ENCODE results near the gene TKFC. TPM values are rescaled to one million over a fixed set of nuclear protein-coding genes. Genes with fewer than 3 reads are reported as not detected.
A peak's percentile ranks its signal among the peaks of the same experiment; 100 is the strongest.

TKFC gene
- total RNA-seq, 1 donor from 2014 or later, result 75.8 TPM

DNA sequence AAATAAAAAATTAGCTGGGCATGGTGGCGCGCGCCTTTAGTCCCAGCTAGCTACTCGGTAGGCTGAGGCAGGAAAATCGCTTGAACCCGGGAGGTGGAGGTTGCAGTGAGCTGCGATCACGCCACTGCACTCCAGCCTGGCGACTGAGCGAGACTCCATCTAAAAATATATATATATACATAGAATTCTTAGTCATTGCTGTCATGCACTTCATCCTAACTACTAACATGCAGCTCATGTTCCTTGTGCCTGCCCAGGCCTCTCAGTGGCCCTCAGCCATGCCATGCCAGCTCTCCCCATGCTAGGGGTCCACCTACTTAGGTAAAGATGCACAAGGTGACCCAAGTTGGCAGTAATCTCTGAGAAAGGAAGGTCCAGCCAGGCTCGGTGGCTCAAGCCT, 25.5 kb downstream of the TKFC start:
- no peak overlapping the region for H3K4me3 Mint-ChIP-seq
- no peaks in the 10 kb centered on the region for H3K27me3 Mint-ChIP-seq (ENCODE audit: low read depth)
- TF ChIP-seq, protein P1, sequence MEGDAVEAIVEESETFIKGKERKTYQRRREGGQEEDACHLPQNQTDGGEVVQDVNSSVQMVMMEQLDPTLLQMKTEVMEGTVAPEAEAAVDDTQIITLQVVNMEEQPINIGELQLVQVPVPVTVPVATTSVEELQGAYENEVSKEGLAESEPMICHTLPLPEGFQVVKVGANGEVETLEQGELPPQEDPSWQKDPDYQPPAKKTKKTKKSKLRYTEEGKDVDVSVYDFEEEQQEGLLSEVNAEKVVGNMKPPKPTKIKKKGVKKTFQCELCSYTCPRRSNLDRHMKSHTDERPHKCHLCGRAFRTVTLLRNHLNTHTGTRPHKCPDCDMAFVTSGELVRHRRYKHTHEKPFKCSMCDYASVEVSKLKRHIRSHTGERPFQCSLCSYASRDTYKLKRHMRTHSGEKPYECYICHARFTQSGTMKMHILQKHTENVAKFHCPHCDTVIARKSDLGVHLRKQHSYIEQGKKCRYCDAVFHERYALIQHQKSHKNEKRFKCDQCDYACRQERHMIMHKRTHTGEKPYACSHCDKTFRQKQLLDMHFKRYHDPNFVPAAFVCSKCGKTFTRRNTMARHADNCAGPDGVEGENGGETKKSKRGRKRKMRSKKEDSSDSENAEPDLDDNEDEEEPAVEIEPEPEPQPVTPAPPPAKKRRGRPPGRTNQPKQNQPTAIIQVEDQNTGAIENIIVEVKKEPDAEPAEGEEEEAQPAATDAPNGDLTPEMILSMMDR (IDR thresholded peaks at IDR 0.05; ENCODE audit: unreplicated experiment), result no peak
- H3K9me3 Mint-ChIP-seq, result no peaks in the 10 kb centered on the region
- H3K4me1 Mint-ChIP-seq, result peaks cover 25% of the 10 kb centered on the region
- DNase-seq (ENCODE audit: low spot score in 2 of 2, unreplicated experiment in 2 of 2), result no peak
- peaks cover 2% of the 10 kb centered on the region for H3K36me3 Mint-ChIP-seq
- H3K27ac Mint-ChIP-seq, result no peak overlapping the region

DNA sequence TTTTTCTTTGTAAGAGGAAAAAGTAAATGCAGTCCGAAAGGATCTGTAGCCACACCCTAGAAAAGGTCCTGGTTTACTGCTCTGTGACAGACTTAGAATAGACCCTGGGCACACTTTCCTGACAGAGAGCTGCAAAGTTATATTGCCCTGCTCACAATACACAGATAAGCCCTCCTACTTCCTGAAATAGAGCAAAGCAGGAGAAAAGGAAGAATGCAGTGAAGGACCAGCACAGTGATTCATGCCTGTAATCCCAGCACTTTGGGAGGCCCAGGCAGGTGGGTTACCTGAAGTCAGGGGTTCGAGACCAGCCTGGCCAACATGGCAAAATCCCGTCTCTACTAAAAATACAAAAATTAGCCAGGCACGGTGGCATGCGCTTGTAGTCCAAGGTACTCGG, 26.5 kb downstream of the TKFC start:
- no peak for DNase-seq (ENCODE audit: low spot score in 2 of 2, unreplicated experiment in 2 of 2)
- peaks cover 2% of the 10 kb centered on the region for H3K36me3 Mint-ChIP-seq
- peaks cover 27% of the 10 kb centered on the region for H3K4me1 Mint-ChIP-seq
- no peaks in the 10 kb centered on the region for H3K27me3 Mint-ChIP-seq (ENCODE audit: low read depth)
- H3K27ac Mint-ChIP-seq, result no peak overlapping the region
- no peak overlapping the region for H3K4me3 Mint-ChIP-seq
- no peaks in the 10 kb centered on the region for H3K9me3 Mint-ChIP-seq
- TF ChIP-seq, protein P1 (IDR thresholded peaks at IDR 0.05; ENCODE audit: unreplicated experiment), result no peak

DNA sequence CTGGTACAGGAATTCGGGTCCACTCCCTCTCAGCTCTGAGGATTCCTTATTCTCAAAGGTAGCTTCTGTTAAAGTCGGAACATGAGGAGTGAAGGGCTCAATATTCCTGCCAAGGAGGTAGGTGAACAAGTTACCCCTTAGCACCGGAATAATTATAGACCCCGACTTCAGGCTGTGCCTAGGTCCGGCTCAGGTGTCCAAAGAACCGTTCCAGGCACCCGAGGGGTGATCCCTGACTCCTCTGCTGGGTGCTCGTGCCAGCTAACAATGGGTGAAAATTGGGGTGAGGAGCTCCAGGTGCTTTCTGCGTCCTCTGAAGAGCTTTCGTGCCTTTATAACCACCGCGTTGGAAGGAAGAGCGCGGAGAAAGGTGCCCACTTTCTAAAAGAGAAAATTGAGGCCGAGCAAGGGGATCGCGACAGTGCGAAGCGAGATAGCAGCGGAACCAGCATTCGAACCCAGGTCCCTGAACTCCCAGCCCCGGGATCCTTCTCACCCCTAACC, 28.3 kb downstream of the TKFC start:
- Mint-ChIP-seq H3K36me3 (peaks cover 5% of the 10 kb centered on the region), H3K9me3 (no peaks in the 10 kb centered on the region), H3K4me3 (peak overlapping the region; percentile 93), H3K27me3 (ENCODE audit: low read depth) (no peaks in the 10 kb centered on the region), H3K27ac (peak overlapping the region; percentile 98), H3K4me1 (peaks cover 27% of the 10 kb centered on the region)
- no peak for DNase-seq (ENCODE audit: low spot score in 2 of 2, unreplicated experiment in 2 of 2)
- TF ChIP-seq, protein P1 (IDR thresholded peaks at IDR 0.05; ENCODE audit: unreplicated experiment), result no peak

DNA sequence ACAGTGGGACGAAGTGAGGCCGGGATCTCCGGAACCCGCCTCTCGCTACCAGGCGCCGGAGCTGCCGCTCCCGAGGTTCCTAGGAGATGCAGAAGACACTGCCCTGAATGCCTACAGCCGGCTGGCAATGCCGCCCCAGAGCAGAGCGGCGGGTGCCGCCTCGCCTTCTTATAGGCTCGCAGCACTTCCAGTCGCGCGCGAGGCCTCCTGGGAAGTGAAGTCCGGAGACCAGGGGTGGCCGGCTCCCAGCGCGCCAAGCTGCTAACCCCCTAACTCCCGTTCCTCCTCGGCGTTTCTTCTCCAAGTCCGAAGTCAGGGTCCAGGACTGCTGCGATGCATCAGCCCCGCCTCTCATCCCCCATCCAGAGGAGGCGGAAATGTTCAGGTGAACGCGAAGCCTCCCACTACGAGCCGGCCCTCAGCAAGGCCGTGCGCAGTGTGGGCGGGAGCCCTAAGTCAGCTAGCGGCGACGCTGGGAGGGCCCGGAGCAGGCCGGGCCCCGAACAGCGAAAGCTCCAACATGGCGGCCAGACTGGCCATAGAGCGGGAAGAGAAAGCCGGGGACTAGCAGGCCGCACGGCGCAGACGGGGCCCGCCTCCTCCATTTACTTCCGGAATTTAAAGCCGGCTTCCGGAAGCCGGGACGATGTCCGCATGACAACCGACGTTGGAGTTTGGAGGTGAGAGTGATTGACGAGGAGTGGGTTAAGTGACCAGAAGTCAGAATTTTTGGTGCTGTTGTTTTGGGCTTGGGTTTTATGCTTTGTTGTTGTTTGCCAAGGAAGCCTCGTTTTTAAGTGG, 28.9 kb downstream of the TKFC start, which contains the start of the genes CYB561A3 and TMEM138:
Gene CYB561A3 (minus strand): TSS at position 142 of the 801 bp plus-strand sequence. CDS start 5,169 bp downstream, outside the sequence.
Gene TMEM138 (plus strand): TSS at position 634 of the 801 bp plus-strand sequence. CDS start 2,017 bp downstream, outside the sequence.
- H3K36me3 Mint-ChIP-seq, result peaks cover 3% of the 10 kb centered on the region
- H3K27ac Mint-ChIP-seq, result peak within 1 kb of the TSS; percentile 98
- H3K4me1 Mint-ChIP-seq, result peaks cover 27% of the 10 kb centered on the region
- peak; percentile 77 to 86 for DNase-seq (ENCODE audit: low spot score in 2 of 2, unreplicated experiment in 2 of 2)
- no peaks in the 10 kb centered on the region for H3K9me3 Mint-ChIP-seq
- H3K27me3 Mint-ChIP-seq (ENCODE audit: low read depth), result no peaks in the 10 kb centered on the region
- peak within 1 kb of the TSS; percentile 93 for H3K4me3 Mint-ChIP-seq
- TF ChIP-seq, protein P1 (IDR thresholded peaks at IDR 0.05; ENCODE audit: unreplicated experiment), result no peak

DNA sequence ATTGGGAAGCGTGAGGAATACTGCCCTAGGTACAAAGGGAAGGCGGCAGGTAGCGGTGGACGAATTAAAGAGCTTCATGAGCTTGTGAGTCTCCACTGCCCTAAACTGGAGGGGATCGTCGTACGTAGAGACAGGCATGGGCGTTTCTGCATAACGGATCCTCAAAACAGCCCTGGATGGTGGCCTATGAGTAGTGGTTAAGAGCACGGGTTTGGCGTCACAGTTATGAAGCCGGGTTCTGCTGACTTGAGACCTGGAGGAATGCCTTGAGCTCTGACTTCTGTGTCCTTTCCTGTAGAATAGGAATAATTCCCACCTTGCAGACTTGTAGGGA, 29.5 kb downstream of the TKFC start:
- H3K27me3 Mint-ChIP-seq (ENCODE audit: low read depth), result no peaks in the 10 kb centered on the region
- H3K4me1 Mint-ChIP-seq, result peaks cover 27% of the 10 kb centered on the region
- peaks cover 4% of the 10 kb centered on the region for H3K36me3 Mint-ChIP-seq
- no peak for DNase-seq (ENCODE audit: low spot score in 2 of 2, unreplicated experiment in 2 of 2)
- peak overlapping the region; percentile 93 for H3K4me3 Mint-ChIP-seq
- no peaks in the 10 kb centered on the region for H3K9me3 Mint-ChIP-seq
- TF ChIP-seq, protein P1 (IDR thresholded peaks at IDR 0.05; ENCODE audit: unreplicated experiment), result no peak
- H3K27ac Mint-ChIP-seq, result peak overlapping the region; percentile 98

Data from mesothelial cell of epicardium (in vitro differentiated cells).